Neutrophil (primary cell): ENCODE results near the gene BMPER.

ENCODE experiments used
- H3K27ac ChIP-seq: fragments of 200-600 bp; sonication (generic); 2 replicates; pipeline ENCODE4 v1.5.1; 2016; ENCODE audit warnings: mild to moderate bottlenecking, moderate library complexity
- H3K27me3 ChIP-seq: fragments of 200-600 bp; sonication (generic); 2 replicates; pipeline ENCODE4 v1.6.0; 2016; ENCODE audit warnings: mild to moderate bottlenecking
- H3K36me3 ChIP-seq: fragments of 200-600 bp; sonication (generic); 2 replicates; pipeline ENCODE4 v1.5.1; 2017
- H3K4me1 ChIP-seq, 2 experiments: fragments of 200-600 bp in 1 of 2; sonication (generic) in 1 of 2; 1 replicate in 1 of 2; 2 replicates in 1 of 2; pipeline versions ENCODE4 v1.5.1 to v1.6.1; 2013 to 2016; ENCODE audit warnings: low read depth in 1 of 2, low read length in 1 of 2, mild to moderate bottlenecking in 1 of 2, moderate library complexity in 1 of 2; ENCODE audit not compliant: control insufficient read depth in 1 of 2, insufficient read depth in 1 of 2
- H3K4me3 ChIP-seq, 2 experiments: fragments of 200-600 bp in 1 of 2; sonication (generic) in 1 of 2; 1 replicate in 1 of 2; 2 replicates in 1 of 2; pipeline ENCODE4 v1.5.1; 2013 to 2016; ENCODE audit warnings: low read depth in 1 of 2, low read length in 1 of 2, mild to moderate bottlenecking in 1 of 2, moderate library complexity in 1 of 2
- H3K9me3 ChIP-seq: fragments of 200-600 bp; sonication (generic); 2 replicates; pipeline ENCODE4 v1.5.1; 2016
- CTCF ChIP-seq: fragments of 200-600 bp; sonication (generic); IDR thresholded peaks from 2 replicates; pipeline ENCODE4 v1.5.1; 2016; ENCODE audit warnings: antibody characterized with exemption

BMPER gene

GRCh38 chr7:33883671-33883965 is 21.7 kb upstream of the BMPER start:
- H3K36me3 ChIP-seq = no peaks in the 10 kb centered on the region
- H3K4me3 ChIP-seq = no peak overlapping the region
- H3K4me1 ChIP-seq = no peaks in the 10 kb centered on the region
- no peaks in the 10 kb centered on the region for H3K9me3 ChIP-seq
- no peak overlapping the region for H3K27ac ChIP-seq
- TF ChIP-seq CTCF = no peak
- peaks cover 8% of the 10 kb centered on the region for H3K27me3 ChIP-seq

GRCh38 chr7:33885290-33886148 is 19.8 kb upstream of the BMPER start:
- no peaks in the 10 kb centered on the region for H3K4me1 ChIP-seq
- no peak overlapping the region for H3K4me3 ChIP-seq
- no peaks in the 10 kb centered on the region for H3K36me3 ChIP-seq
- no peaks in the 10 kb centered on the region for H3K9me3 ChIP-seq
- no peak overlapping the region for H3K27ac ChIP-seq
- TF ChIP-seq CTCF = no peak
- peaks cover 8% of the 10 kb centered on the region for H3K27me3 ChIP-seq

DNA sequence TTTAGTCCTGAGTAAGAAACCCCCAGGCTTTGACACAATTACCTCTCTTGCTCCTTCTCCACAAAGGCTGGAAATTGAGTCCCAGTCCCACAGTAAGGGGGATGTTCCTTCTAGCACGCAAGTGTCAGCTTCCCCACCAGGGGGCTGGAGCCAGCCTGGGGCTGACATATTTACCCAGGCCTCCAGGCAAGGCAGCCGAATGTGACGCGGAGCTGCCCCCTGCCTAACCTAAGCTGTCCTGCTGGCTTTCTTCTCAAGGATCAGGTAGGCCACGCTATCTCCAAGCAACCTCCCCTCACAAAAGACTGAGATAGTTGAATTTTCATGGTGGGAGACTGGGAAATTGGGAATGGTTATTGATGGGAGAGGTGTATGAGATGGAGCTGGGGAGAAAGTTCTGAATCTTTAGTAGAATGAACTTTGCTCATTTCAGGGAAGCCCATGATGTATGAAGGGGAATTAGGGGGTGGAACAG is 19.2 kb upstream of the BMPER start:
- Histone ChIP-seq H3K36me3 (no peaks in the 10 kb centered on the region), H3K4me1 (no peaks in the 10 kb centered on the region), H3K4me3 (no peak overlapping the region), H3K27ac (no peak overlapping the region), H3K27me3 (peaks cover 12% of the 10 kb centered on the region), H3K9me3 (no peaks in the 10 kb centered on the region)
- TF ChIP-seq CTCF = no peak

GRCh38 chr7:33887266-33887975 is 17.9 kb upstream of the BMPER start:
- Histone ChIP-seq H3K4me3 (no peak overlapping the region), H3K36me3 (no peaks in the 10 kb centered on the region), H3K9me3 (no peaks in the 10 kb centered on the region), H3K4me1 (no peaks in the 10 kb centered on the region), H3K27me3 (peaks cover 23% of the 10 kb centered on the region), H3K27ac (no peak overlapping the region)
- no peak for TF ChIP-seq CTCF

DNA sequence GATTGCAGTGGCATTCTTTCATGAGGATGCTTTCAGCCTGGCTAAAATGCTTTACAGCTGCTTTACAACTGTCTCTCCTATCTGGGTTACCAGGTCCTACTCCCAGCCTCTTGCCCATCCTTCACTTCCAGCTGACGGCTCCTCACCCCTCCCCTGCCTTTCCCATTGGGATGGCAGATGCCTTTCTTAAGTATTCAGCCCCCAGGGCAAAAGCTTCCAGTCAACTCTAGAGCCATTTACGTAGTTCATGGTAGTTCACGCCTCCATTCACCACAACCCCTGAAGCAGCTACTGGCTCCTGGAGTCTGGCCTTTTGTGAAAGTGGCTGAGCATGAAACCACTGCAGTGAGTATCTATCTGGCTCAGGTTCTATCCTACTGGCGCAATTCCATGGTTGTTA is 17.2 kb upstream of the BMPER start:
- H3K9me3 ChIP-seq = no peaks in the 10 kb centered on the region
- H3K4me1 ChIP-seq = no peaks in the 10 kb centered on the region
- H3K36me3 ChIP-seq = no peaks in the 10 kb centered on the region

More for the DNA sequence above, 17.2 kb upstream of the BMPER start:
- no peak for TF ChIP-seq CTCF
- Histone ChIP-seq H3K27me3 (peaks cover 20% of the 10 kb centered on the region), H3K27ac (no peak overlapping the region), H3K4me3 (no peak overlapping the region)
